ENCODE results near the gene PPCDC. TPM values are rescaled to one million over a fixed set of nuclear protein-coding genes. Genes with fewer than 3 reads are reported as not detected.
A peak's percentile ranks its signal among the peaks of the same experiment; 100 is the strongest.

PPCDC gene
- total and polyA plus RNA-seq, 12 donors = 17.4 to 36.4 (median 24.7) TPM

GRCh38 chr15:75030424-75030823 is 7.0 kb downstream of the PPCDC start:
- Histone ChIP-seq H3K27ac (peak overlapping the region in 4 of 5 donors; percentile 68 to 91 (median 78)), H3K4me1 (replicated peaks in 1 of 2) (peaks cover 28 to 33% of the 10 kb centered on the region in 2 donors), H3K27me3 (no peaks in the 10 kb centered on the region), H3K9me3 (replicated peaks in 1 of 3) (no peaks in the 10 kb centered on the region), H3K36me3 (replicated peaks in 1 of 2) (no peaks in the 10 kb centered on the region), H3K4me3 (no peak overlapping the region)
- TF ChIP-seq POLR2A (IDR thresholded peaks at IDR 0.05) (no peak), CTCF (IDR thresholded peaks at IDR 0.05) (no peak)
- intact Hi-C loops (cut with DNase I) = no loop called here
- WGBS, 4 donors = 94 to 96% (median 95%) methylated on average over 3 to 4 of the region's 4 CpGs
- DNase-seq = peak in 1 of 7 donors; percentile 36

- Histone ChIP-seq H3K27me3 (no peaks in the 10 kb centered on the region), H3K4me3 (no peak overlapping the region), H3K9me3 (replicated peaks in 1 of 3) (no peaks in the 10 kb centered on the region), H3K36me3 (replicated peaks in 1 of 2) (no peaks in the 10 kb centered on the region), H3K4me1 (replicated peaks in 1 of 2) (peaks cover 26 to 30% of the 10 kb centered on the region in 2 donors), H3K27ac (peak overlapping the region in 2 of 5 donors; percentile 36 to 40)
- TF ChIP-seq POLR2A (IDR thresholded peaks at IDR 0.05) = no peak
- TF ChIP-seq CTCF (IDR thresholded peaks at IDR 0.05) = no peak
- intact Hi-C loops (cut with DNase I) = no loop called here
- WGBS, 4 donors = 60 to 69% (median 66%) methylated on average over 4 of the region's 4 CpGs
- no peak for DNase-seq
These were observed 8.5 kb downstream of the PPCDC start for GRCh38 chr15:75031848-75032247.

- H3K27me3 ChIP-seq = no peaks in the 10 kb centered on the region
- H3K4me3 ChIP-seq = no peak overlapping the region
- no peaks in the 10 kb centered on the region for H3K9me3 ChIP-seq (replicated peaks in 1 of 3)
- TF ChIP-seq POLR2A (IDR thresholded peaks at IDR 0.05) = no peak
- no peak for DNase-seq
- H3K27ac ChIP-seq = peak overlapping the region in 1 of 5 donors; percentile 40
- no peaks in the 10 kb centered on the region for H3K36me3 ChIP-seq (replicated peaks in 1 of 2)
- H3K4me1 ChIP-seq (replicated peaks in 1 of 2) = peaks cover 26 to 30% of the 10 kb centered on the region in 2 donors
- intact Hi-C loops (cut with DNase I) = no loop called here
- 86 to 100% (median 94%) methylated on average over 2 of the region's 2 CpGs for WGBS, 4 donors
These were observed 9.0 kb downstream of the PPCDC start for GRCh38 chr15:75032395-75032794.

GRCh38 chr15:75033809-75034208 is 10.4 kb downstream of the PPCDC start:
- H3K4me1 ChIP-seq (replicated peaks in 1 of 2) = peaks cover 26 to 30% of the 10 kb centered on the region in 2 donors
- no peaks in the 10 kb centered on the region for H3K9me3 ChIP-seq (replicated peaks in 1 of 3)
- no peaks in the 10 kb centered on the region for H3K36me3 ChIP-seq (replicated peaks in 1 of 2)
- WGBS, 4 donors = 64 to 77% (median 70%) methylated on average over 2 to 6 of the region's 6 CpGs
- no peaks in the 10 kb centered on the region for H3K27me3 ChIP-seq
- TF ChIP-seq CTCF (IDR thresholded peaks at IDR 0.05) (no peak), POLR2A (IDR thresholded peaks at IDR 0.05) (no peak)
- intact Hi-C loops (cut with DNase I) = no loop called here
- no peak overlapping the region for H3K27ac ChIP-seq
- peak in 1 of 7 donors; percentile 29 for DNase-seq
- no peak overlapping the region for H3K4me3 ChIP-seq

- Histone ChIP-seq H3K27ac (no peak overlapping the region), H3K9me3 (replicated peaks in 1 of 3) (no peaks in the 10 kb centered on the region), H3K36me3 (replicated peaks in 1 of 2) (no peaks in the 10 kb centered on the region), H3K4me1 (replicated peaks in 1 of 2) (peaks cover 18 to 28% of the 10 kb centered on the region in 2 donors), H3K4me3 (no peak overlapping the region), H3K27me3 (no peaks in the 10 kb centered on the region)
- 87 to 95% (median 92%) methylated on average over 8 of the region's 8 CpGs for WGBS, 4 donors
- no peak for TF ChIP-seq CTCF (IDR thresholded peaks at IDR 0.05)
- no peak for TF ChIP-seq POLR2A (IDR thresholded peaks at IDR 0.05)
- intact Hi-C loops (cut with DNase I) = no loop called here
- DNase-seq = peak in 2 of 7 donors; percentile 28 to 41
These were observed 11.2 kb downstream of the PPCDC start for GRCh38 chr15:75034615-75035014.

Measured in adrenal gland (tissue), 12 donors.